GM21447 (cell line): ENCODE data around the gene LZTS3.
"Not testable (repeated sequence)": the region's sequence is repeated elsewhere in the genome, so short reads cannot be mapped to it uniquely, and the experiment has no call there.

ENCODE experiments used
- ATAC-seq: cut with Tn5 transposase; IDR thresholded peaks from one replicate; pipeline ENCODE4 v1.9.1; 2021; ENCODE audit not compliant: unreplicated experiment

LZTS3 gene

GRCh38 chr20:3172933-3173609, at the start of gene LZTS3:
TSS of gene LZTS3 (minus strand) at chr20:3173549. CDS start at chr20:3167163, 6,386 bp downstream.
- peak; percentile 60 for ATAC-seq

DNA sequence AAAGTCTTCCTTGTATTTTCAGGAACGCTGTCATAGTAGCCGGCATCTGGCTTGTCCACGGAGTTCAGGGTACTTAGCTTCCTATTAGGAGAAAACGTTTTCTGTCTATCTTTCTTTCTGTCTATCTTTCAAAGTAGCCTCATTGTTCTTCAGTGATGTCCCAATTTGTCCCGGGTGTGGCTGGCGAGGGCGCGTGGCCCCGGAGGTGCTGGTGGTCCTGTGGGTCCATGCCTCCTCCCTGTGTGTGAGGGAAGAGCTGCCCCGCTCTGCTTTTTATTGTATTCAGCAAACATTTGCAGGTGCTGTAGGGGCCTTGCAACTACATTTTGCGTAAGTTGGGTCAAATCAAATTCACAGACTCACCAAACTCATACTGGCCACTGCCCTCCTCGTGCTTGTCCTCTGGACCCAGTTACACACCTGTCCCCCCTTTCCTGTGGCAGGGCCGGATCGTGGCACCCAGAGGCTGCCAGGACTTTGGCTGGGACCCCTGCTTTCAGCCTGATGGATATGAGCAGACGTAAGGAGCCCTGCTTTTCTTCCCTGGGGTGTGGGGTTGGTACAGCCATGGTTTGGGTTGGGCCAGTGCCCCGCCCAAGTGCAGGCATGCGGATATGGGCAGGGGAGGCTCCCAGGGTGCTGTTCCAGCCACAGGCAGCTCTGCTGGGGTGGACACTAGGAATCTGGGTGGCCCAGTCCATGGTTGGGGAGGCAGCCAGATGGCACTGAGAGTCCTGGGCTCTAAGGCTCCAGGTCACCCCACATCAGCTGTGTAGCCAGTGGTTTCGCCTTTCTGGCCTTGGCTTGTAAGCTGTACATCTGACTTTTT, 48.3 kb upstream of the LZTS3 start:
- ATAC-seq: no peak

DNA sequence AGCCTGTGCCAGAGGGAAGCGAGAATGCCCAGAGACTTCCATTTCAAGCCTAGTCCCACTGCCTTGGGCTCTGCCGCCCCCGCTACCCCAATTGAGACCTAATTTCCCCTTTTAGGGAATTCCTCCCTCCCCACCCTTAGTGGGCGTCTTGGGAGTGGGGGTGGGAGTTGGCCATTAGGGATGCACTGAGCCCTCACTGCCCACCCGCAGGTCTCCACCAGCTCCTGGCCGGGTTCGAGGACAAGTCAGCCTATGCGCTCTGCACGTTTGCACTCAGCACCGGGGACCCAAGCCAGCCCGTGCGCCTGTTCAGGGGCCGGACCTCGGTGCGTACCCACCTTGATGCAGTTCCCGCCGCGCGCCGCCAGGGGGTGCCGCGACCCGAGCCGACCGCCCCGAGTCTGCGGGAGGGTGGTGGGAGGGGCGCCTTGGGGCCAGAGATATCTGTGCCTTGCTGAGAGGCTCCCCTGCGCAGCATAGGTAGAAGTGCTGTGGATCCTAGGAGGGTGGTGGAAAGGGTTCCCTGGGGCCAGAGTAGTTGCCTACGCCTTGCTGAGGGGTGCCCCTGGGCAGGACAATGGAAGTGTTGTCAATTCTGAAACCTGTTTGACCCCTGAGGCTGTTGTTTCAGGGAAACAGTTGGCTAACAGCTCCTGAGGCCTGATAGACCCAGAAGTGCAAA, 45.1 kb upstream of the LZTS3 start:
- ATAC-seq: no peak

GRCh38 chr20:3215359-3215917, 42.1 kb upstream of the LZTS3 start:
- not testable (repeated sequence) for ATAC-seq

DNA sequence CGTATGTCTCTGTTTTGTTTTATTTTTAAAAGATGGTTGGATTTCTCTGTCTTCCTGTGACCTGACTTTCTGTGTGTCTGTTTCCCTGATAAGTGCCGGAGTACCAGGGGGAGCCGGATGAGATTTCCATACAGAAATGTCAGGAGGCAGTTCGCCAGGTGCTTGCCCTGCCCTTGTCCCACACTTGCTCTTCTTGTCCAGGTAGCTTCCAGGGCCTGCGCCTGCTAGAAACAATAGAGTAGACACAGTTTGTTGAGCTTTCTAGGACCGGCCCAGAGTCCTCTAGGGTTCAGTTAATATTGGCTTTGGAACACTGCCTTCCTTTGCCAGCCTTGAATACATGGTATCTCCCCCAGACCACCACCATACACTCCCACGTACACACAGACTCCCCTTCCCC, 39.9 kb upstream of the LZTS3 start:
- ATAC-seq: no peak

DNA sequence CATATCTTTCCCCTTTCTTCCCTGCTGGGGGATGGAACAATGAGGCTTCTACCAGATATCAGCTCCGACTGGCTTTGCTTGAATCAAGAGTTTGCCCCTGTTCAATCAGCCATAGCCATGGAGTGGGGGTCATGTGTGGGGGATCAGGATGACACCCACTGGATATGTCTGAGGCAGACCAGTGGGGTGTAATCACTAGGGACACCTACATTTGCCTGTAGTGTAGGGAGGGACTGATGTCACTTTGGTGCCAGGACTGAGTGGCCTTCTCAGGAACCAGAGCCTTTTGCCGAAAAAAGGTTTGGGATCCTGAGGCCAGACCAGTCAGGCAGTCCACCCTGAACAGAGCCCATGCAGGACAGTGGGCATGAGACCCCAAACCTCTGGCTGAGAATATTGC, 37.0 kb upstream of the LZTS3 start:
- ATAC-seq: no peak

DNA sequence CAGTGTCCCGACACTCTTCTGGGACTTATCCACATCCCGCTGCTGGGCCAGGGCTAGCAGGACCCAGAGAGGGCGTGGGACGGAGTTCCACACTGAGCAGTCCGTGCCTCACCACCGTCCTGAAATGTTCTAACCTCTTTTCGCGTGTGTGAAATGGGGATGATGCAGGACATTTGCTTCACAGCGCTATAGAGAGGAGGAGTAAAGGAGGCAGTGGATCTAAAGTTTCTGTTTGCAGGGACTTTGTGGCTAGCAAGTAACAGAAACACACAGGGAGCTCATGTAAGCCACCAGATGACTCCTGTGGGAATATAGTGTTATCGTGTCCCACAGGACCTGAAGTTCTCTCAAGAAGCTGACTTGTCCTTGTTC, 36.6 kb upstream of the LZTS3 start:
- peak; percentile 12 for ATAC-seq

DNA sequence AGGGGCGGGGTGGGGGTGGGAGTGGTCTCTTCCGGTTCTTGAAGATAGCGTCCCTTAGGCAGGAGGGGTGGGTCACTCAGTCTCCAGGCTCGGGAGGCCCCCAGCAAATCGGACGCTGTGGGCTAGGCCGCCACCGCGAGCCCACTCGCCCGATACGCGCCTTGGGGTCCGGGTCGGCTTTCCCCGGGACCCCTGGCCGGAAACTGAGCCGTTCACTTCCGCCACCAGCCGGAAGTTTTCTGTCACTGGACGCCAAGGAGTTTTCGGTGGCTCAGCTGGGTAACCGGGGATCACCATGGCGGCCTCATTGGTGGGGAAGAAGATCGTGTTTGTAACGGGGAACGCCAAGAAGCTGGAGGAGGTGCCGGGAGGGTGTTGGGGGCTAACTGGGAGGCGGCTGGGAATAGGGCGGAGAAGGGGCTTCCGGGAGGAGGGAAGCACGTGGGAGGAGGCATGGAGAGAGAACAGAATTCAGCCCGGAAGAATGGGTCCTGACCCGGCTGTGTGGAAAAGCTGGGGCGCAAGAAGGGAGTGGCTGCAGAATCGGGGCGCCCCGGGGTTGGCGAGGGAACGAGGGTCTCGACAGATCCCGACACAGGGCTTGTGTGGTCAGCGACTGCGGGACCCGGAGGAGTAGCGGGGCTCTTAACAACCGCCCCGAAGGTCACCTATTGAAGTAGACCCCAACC, 36.1 kb upstream of the LZTS3 start, which contains the start of gene ITPA:
TSS of gene ITPA (plus strand) at position 242 of the 689 bp plus-strand sequence. CDS start at position 296, 54 bp downstream.
- ATAC-seq: peak; percentile 42

- peak; percentile 6 for ATAC-seq
These were observed 35.5 kb upstream of the LZTS3 start for GRCh38 chr20:3208786-3209256.

DNA sequence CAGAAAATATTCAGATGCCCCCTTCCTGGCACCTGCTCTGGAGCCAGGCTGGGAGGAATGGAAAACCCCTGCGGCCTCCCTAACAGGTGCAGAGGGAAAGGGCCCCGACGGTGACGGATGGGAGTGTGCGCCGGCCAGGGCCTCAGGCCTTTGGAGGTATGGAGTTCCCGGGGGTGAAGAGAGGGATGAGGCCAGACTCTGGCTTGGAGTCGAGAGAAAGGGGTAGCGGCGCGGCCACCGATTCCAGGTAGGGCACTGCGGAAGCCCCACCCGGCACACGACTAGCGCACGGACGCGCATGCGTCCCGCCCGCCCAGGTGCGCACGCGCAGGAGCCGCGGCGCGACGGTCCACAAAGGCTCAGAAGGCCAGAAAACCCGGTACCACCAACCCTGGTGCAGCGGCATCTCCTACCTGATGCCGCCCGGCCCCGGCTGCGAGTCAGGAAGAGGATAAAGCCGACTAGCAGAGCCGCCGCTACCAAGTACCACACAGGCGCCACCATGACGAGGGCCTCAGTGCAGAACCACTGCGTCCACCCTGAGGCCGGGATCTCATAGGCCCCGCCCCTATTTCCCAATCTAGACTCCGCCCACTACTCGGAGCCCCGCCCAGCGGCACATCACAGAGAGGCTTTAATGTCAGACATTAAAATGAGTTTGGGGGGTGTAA, 30.9 kb upstream of the LZTS3 start, which contains the start of gene DDRGK1:
TSS of gene DDRGK1 (minus strand) at position 559 of the 671 bp plus-strand sequence. CDS start at position 504, 55 bp downstream.
- peak; percentile 81 for ATAC-seq

DNA sequence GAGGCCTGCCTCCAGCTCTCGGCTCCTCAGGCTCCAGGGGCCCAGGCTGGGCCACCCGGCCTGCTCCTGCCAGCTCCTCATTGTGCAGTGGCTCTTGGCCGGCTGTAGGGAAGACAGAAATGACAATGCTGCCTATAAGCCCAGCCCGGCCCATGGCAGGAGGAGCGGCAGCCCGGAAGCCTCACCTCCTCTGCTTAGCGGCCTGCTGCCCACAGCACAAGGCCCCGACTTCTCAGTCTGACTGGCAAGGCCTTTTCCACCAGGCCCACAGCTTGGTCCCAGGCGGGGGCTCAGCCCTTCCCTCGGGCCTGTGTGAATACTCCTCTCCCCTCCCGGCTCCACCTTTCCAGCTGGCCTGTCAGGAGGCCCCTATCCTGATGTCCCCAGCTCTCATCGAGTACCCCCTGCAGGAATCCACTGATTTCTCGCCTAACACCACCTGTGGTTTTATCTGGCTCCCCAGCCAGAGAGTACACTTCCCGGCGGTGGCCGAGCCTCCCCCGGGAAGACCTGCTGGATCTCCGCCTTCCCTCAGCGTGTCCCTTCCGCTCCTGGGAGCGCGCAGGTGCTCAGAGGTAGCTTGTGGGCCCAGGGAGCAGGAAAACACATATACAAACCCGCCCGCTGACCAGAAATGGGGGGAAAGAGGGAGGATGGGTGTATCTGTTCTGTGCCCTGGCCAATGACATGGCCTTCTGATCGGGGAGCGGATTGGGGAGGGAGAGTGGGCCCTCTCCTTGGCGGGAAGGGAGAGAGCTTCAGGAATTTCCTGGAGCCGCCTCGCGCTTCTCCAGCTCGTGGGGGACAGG, 30.2 kb upstream of the LZTS3 start:
- peak; percentile 20 for ATAC-seq

DNA sequence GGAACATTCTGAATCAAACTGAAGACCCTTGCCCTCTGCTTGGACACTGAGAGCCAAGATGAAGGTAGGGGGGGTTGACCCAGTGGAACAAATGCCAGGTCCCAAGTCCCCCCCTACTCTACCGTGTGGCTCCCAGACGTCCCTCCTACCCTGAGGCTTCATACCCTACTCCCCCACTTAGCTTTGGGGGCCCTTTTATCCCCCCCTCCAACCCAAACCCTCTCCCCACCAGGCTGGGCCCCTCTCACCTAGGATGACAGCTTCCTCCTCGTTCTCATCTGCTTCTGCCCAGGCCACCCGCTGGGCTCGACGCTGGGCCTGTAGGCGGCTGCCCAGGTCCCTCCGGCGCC, 29.6 kb upstream of the LZTS3 start:
- ATAC-seq: no peak

DNA sequence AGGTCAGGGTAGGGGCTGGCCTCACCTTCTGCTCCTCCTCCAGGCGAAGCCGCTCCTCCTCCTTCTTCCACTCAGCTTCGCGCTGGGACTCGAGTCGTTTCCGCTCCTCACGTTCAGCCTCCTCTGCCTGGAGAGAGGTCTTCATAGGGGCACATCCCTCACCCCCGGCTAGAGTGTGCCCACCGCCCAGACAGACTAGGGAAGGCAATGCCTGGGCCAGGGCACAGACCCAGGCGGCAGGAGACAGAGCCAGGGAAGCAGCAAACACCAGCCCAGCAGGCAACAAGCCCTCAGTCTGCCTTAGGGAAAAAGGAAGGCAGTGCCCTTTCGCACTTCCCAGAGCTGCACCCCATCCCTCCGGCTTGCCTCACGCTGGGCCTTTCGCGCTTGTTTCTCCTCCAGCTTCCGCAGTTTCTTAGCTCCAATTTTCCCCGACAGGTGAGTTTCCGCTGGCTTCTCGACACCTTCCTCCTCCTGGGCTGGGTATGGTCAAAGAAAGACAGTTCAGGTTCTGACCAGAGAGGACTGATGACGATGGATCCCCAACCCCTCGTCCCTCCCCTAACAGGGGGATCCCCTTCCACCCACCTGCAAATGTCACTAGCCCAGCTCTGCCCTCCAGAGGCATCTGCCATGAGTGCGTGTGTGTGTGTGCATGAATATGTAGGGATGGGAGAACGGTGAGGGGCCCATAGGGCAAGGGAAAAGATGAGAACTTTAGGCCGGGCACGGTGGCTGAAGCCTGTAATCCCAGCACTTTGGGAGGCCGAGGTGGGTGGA, 26.8 kb upstream of the LZTS3 start:
- no peak for ATAC-seq

- ATAC-seq: no peak
These were observed 25.9 kb upstream of the LZTS3 start for GRCh38 chr20:3199206-3199605.

DNA sequence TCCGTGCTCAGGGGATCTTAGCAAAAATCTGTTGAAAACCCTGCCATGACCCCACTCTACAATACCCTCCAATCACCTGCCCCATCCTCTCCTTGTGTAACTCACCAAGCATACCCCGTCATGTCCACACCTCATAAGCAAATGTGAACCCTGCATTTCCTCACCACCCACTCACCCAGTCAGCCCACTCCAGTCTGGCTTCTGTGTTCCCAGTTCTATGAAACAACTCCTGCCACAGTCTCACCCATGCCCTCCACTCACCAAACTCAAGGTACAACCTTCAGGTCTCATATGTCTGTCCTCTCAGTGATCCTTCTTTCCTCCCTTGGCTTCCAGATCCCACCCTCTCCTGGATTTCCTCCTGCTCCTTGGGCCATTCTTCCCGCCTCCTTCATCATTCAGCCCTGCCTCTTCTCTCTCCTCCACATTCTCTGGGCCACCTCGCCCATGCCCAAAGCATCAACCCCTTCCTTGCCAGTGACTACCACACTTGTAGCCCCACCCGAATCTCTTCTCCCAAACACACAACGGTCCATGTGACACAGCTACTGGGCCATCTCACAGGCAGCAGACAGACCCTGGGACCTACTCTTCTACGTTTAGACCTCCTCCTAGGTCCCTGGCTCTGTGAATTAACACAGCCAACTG, 22.4 kb upstream of the LZTS3 start:
- no peak for ATAC-seq

- no peak for ATAC-seq
These were observed 21.4 kb upstream of the LZTS3 start for GRCh38 chr20:3194617-3195280.

GRCh38 chr20:3193806-3194616, 20.7 kb upstream of the LZTS3 start:
- no peak for ATAC-seq
